HepG2 (cell line): Measurements from ENCODE around the gene BRK1. TPM values are rescaled to one million over a fixed set of nuclear protein-coding genes. Genes with fewer than 3 reads are reported as not detected.

Experiments used
- ARNT ChIP-seq: fragments of 450-650 bp; IDR thresholded peaks from 2 replicates; pipeline ENCODE4 v1.6.1; 2017
- CENPBD1 ChIP-seq: sonication (generic); formaldehyde crosslinking; IDR thresholded peaks from 2 replicates; pipeline ENCODE4 v1.8.0; 2022; ENCODE audit warnings: missing genetic modification reagents, low read depth, mild to moderate bottlenecking, borderline replicate concordance
- E2F5 ChIP-seq: sonication (generic); formaldehyde crosslinking; conservative IDR thresholded peaks from 2 replicates; pipeline ENCODE4 v1.4.0; 2020; ENCODE audit warnings: missing genetic modification reagents
- EEA1 ChIP-seq: sonication (generic); formaldehyde crosslinking; IDR thresholded peaks from 2 replicates; pipeline ENCODE4 v1.5.1; 2020; ENCODE audit warnings: mild to moderate bottlenecking, missing genetic modification reagents, borderline replicate concordance
- ELF3 ChIP-seq: IDR thresholded peaks from 2 replicates; pipeline ENCODE4 v1.6.1; 2016; ENCODE audit warnings: missing genetic modification reagents, missing compliant biosample characterization
- HNF1A ChIP-seq, 2 experiments: sonication (generic) in 1 of 2; formaldehyde crosslinking in 1 of 2; IDR thresholded peaks; 2 replicates each; pipeline versions ENCODE4 v1.4.0 to v1.6.1; 2016 to 2020; ENCODE audit warnings: borderline replicate concordance in 1 of 2, low read depth in 1 of 2, mild to moderate bottlenecking in 1 of 2, missing genetic modification reagents in 1 of 2
- KMT2B ChIP-seq: IDR thresholded peaks from 2 replicates; pipeline ENCODE4 v1.6.1; 2016; ENCODE audit warnings: missing genetic modification reagents, missing compliant biosample characterization
- MTA3 ChIP-seq: sonication (generic); formaldehyde crosslinking; IDR thresholded peaks from 2 replicates; pipeline ENCODE4 v1.4.0; 2020; ENCODE audit warnings: missing genetic modification reagents
- NFATC3 ChIP-seq: sonication (generic); formaldehyde crosslinking; IDR thresholded peaks from 2 replicates; pipeline ENCODE4 v1.5.1; 2020; ENCODE audit warnings: mild to moderate bottlenecking, missing genetic modification reagents
- NFE2L1 ChIP-seq: sonication (generic); formaldehyde crosslinking; IDR thresholded peaks from 2 replicates; pipeline ENCODE4 v1.4.0; 2020; ENCODE audit warnings: missing genetic modification reagents, mild to moderate bottlenecking, borderline replicate concordance
- TAF15 ChIP-seq: fragments of 200-400 bp; formaldehyde crosslinking; IDR thresholded peaks from one replicate; pipeline ENCODE4 v1.6.1; 2018; ENCODE audit warnings: mild to moderate bottlenecking, low read depth, low read length; ENCODE audit not compliant: poor library complexity, severe bottlenecking
- TP53 ChIP-seq: sonication (generic); formaldehyde crosslinking; conservative IDR thresholded peaks from 2 replicates; pipeline ENCODE4 v1.4.0; 2020; ENCODE audit warnings: missing genetic modification reagents
- ZBTB10 ChIP-seq: sonication (generic); formaldehyde crosslinking; IDR thresholded peaks from 2 replicates; pipeline ENCODE4 v1.4.0; 2020; ENCODE audit warnings: missing genetic modification reagents, borderline replicate concordance
- ZFP36L2 ChIP-seq: sonication (generic); formaldehyde crosslinking; IDR thresholded peaks from 2 replicates; pipeline ENCODE4 v1.4.0; 2020; ENCODE audit warnings: missing genetic modification reagents
- ZNF230 ChIP-seq: sonication (generic); formaldehyde crosslinking; IDR thresholded peaks from 2 replicates; pipeline ENCODE4 v1.4.0; 2020; ENCODE audit warnings: mild to moderate bottlenecking, missing genetic modification reagents
- ZNF513 ChIP-seq: sonication (generic); formaldehyde crosslinking; conservative IDR thresholded peaks from 2 replicates; pipeline ENCODE4 v1.5.0; 2020; ENCODE audit warnings: missing genetic modification reagents
- ZNF558 ChIP-seq: sonication (generic); formaldehyde crosslinking; IDR thresholded peaks from 2 replicates; pipeline ENCODE4 v1.9.0; 2022; ENCODE audit warnings: mild to moderate bottlenecking, missing genetic modification reagents, borderline replicate concordance
- ZNF775 ChIP-seq: sonication (generic); formaldehyde crosslinking; IDR thresholded peaks from 2 replicates; pipeline ENCODE4 v1.4.0; 2020; ENCODE audit warnings: missing genetic modification reagents, mild to moderate bottlenecking, moderate library complexity, borderline replicate concordance
- ZNF883 ChIP-seq: sonication (generic); formaldehyde crosslinking; IDR thresholded peaks from 2 replicates; pipeline ENCODE4 v1.5.1; 2020; ENCODE audit warnings: mild to moderate bottlenecking, missing genetic modification reagents; ENCODE audit errors: not compliant biosample characterization
- polyA plus RNA-seq, 8 experiments: library from polyadenylated mRNA; depleted of rRNA in 3 of 8; stranded (reverse) in 7 of 8; unstranded in 1 of 8; fragments of >200 nt; fragmentation: Illumina TruSeq in 4 of 8; extraction: Trizol in 4 of 8; gene quantifications; 2 replicates each; pipeline versions ENCODE4 v1.2.1 to v1.2.3, GENCODE V29; 2011 to 2016; ENCODE audit warnings: low read depth in 4 of 8, missing spikeins in 1 of 8, mixed read lengths in 1 of 8; ENCODE audit not compliant: insufficient read depth in 1 of 8
- total RNA-seq, 5 experiments: library from RNA; depleted of rRNA; stranded (reverse); fragments of >200 nt; fragmentation: Illumina TruSeq; extraction: Trizol; gene quantifications; 2 replicates each; pipeline ENCODE4 v1.2.3, GENCODE V29; 2016; ENCODE audit warnings: low read depth in 1 of 5

Gene BRK1
- total and polyA plus RNA-seq, 2 of the 13 experiments (the other 11 are each of a cell fraction or from before 2014, with no cell fraction given) = 118 to 155 TPM

- TF ChIP-seq E2F5 (CRISPR knock-in tag) (no peak), MTA3 (CRISPR knock-in tag) (no peak), HNF1A (IDR thresholded peaks at IDR 0.05; ENCODE audit: low read depth) (no peak), HNF1A (CRISPR knock-in tag; IDR thresholded peaks at IDR 0.05; ENCODE audit: borderline replicate concordance) (no peak), ZFP36L2 (CRISPR knock-in tag) (no peak), EEA1 (CRISPR knock-in tag) (no peak), NFATC3 (CRISPR knock-in tag) (peak; percentile 74; the same call in 1 of the 2 replicates), NFE2L1 (CRISPR knock-in tag) (no peak), ZNF558 (CRISPR knock-in tag) (no peak), ZNF513 (CRISPR knock-in tag) (no peak), ZNF775 (peak; percentile 34; the same call in 1 of the 2 replicates), ARNT (no peak), ELF3 (CRISPR knock-in tag) (no peak), TP53 (CRISPR knock-in tag) (peak; percentile 85; the same call in 1 of the 2 replicates), TAF15 (no peak), CENPBD1 (CRISPR knock-in tag) (no peak), ZNF883 (CRISPR knock-in tag) (no peak), ZBTB10 (CRISPR knock-in tag) (0 out of 2 replicates have a peak, but pooled peaks have one; percentile 41), KMT2B (CRISPR knock-in tag) (peak; percentile 88), ZNF230 (CRISPR knock-in tag) (no peak)
Observed at GRCh38 chr3:10115326-10116137, at the start of gene BRK1 (continued).
